Measurements from ENCODE around the gene CFLAR. TPM values are rescaled to one million over a fixed set of nuclear protein-coding genes. Genes with fewer than 3 reads are reported as not detected.

The CFLAR gene
- total RNA-seq, 2 donors from 2014 or later, result 90.1 to 126 TPM

GRCh38 chr2:201196003-201196402 lies 80.0 kb downstream of the CFLAR start:
- Histone ChIP-seq H3K4me3 (no peak overlapping the region), H3K27me3 (no peaks in the 10 kb centered on the region), H3K9ac (ENCODE audit: low read depth in 2 of 2, low read length in 2 of 2) (no peak overlapping the region), H3K9me3 (no peaks in the 10 kb centered on the region), H3K4me1 (peaks cover 3% of the 10 kb centered on the region), H3K27ac (no peak overlapping the region), H3K36me3 (peaks cover 8% of the 10 kb centered on the region)
- DNase-seq, result no peak
- TF ChIP-seq, protein P1, sequence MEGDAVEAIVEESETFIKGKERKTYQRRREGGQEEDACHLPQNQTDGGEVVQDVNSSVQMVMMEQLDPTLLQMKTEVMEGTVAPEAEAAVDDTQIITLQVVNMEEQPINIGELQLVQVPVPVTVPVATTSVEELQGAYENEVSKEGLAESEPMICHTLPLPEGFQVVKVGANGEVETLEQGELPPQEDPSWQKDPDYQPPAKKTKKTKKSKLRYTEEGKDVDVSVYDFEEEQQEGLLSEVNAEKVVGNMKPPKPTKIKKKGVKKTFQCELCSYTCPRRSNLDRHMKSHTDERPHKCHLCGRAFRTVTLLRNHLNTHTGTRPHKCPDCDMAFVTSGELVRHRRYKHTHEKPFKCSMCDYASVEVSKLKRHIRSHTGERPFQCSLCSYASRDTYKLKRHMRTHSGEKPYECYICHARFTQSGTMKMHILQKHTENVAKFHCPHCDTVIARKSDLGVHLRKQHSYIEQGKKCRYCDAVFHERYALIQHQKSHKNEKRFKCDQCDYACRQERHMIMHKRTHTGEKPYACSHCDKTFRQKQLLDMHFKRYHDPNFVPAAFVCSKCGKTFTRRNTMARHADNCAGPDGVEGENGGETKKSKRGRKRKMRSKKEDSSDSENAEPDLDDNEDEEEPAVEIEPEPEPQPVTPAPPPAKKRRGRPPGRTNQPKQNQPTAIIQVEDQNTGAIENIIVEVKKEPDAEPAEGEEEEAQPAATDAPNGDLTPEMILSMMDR (IDR thresholded peaks at IDR 0.05), result no peak
- intact Hi-C loops (cut with DNase I), result no loop called here

- no peak overlapping the region for H3K4me3 ChIP-seq
- intact Hi-C loops (cut with DNase I), result no loop called here
- TF ChIP-seq, protein P1 (IDR thresholded peaks at IDR 0.05), result no peak
- H3K27me3 ChIP-seq, result no peaks in the 10 kb centered on the region
- DNase-seq, result no peak
- no peak overlapping the region for H3K27ac ChIP-seq
- peaks cover 4% of the 10 kb centered on the region for H3K36me3 ChIP-seq
- H3K4me1 ChIP-seq, result peaks cover 3% of the 10 kb centered on the region
- no peak overlapping the region for H3K9ac ChIP-seq (ENCODE audit: low read depth in 2 of 2, low read length in 2 of 2)
- H3K9me3 ChIP-seq, result no peaks in the 10 kb centered on the region
Measured at GRCh38 chr2:201196803-201197202, 80.8 kb downstream of the CFLAR start.

DNA sequence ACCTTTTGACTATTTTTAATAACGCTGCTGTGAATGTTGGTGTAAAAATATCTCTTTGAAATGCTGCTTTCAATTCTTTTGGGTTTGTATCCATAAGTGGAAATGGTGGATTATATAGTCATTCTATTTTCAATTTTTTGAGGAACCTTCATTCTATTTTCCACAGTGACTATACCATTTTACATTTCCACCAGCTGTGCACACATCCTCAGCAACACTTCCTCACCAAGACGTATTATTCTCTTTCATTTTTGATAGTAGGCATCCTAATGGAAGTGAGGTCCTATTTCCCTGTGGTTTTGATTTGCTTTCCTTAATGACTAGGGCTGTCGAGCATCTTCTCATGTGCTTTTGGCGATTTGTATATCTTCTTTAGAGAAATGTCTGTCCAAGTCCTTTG lies 81.8 kb downstream of the CFLAR start:
- intact Hi-C loops (cut with DNase I), result no loop called here
- Histone ChIP-seq H3K9ac (ENCODE audit: low read depth in 2 of 2, low read length in 2 of 2) (no peak overlapping the region), H3K36me3 (no peaks in the 10 kb centered on the region), H3K9me3 (no peaks in the 10 kb centered on the region), H3K27ac (no peak overlapping the region), H3K27me3 (no peaks in the 10 kb centered on the region), H3K4me1 (peaks cover 3% of the 10 kb centered on the region), H3K4me3 (no peak overlapping the region)
- TF ChIP-seq, protein P1 (IDR thresholded peaks at IDR 0.05), result no peak
- no peak for DNase-seq

- TF ChIP-seq, protein P1 (IDR thresholded peaks at IDR 0.05), result no peak
- DNase-seq, result no peak
- H3K4me3 ChIP-seq, result no peak overlapping the region
- H3K36me3 ChIP-seq, result no peaks in the 10 kb centered on the region
- intact Hi-C loops (cut with DNase I), result no loop called here
- no peak overlapping the region for H3K9ac ChIP-seq (ENCODE audit: low read depth in 2 of 2, low read length in 2 of 2)
- H3K9me3 ChIP-seq, result no peaks in the 10 kb centered on the region
- no peak overlapping the region for H3K27ac ChIP-seq
- no peaks in the 10 kb centered on the region for H3K27me3 ChIP-seq
- no peaks in the 10 kb centered on the region for H3K4me1 ChIP-seq
Measured at GRCh38 chr2:201199847-201200246, 83.9 kb downstream of the CFLAR start.

DNA sequence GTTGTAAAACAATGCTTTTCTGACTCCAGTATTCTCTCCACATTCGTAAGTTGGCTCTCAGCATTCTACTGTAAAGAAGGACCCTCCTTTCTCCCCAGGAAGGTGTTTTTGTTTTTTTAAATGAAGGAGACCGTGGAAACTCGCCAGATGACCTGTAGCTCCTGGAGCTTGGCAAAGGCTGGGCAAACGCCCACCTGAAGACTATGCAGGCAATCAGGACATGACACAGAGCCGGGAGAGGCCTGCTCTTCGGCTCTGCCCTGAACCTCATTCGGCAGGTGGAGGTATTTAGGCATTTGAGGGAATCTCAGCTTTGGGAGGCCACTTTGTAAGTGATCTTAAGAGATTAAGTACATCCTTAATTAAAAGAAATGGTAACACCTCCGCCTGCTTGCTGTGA lies 84.4 kb downstream of the CFLAR start:
- Histone ChIP-seq H3K4me3 (no peak overlapping the region), H3K9ac (ENCODE audit: low read depth in 2 of 2, low read length in 2 of 2) (no peak overlapping the region), H3K27ac (no peak overlapping the region), H3K36me3 (no peaks in the 10 kb centered on the region), H3K4me1 (no peaks in the 10 kb centered on the region), H3K9me3 (no peaks in the 10 kb centered on the region), H3K27me3 (no peaks in the 10 kb centered on the region)
- TF ChIP-seq, protein P1 (IDR thresholded peaks at IDR 0.05), result no peak
- no peak for DNase-seq
- intact Hi-C loops (cut with DNase I), result no loop called here

- no peak for DNase-seq
- Histone ChIP-seq H3K4me3 (no peak overlapping the region), H3K9ac (ENCODE audit: low read depth in 2 of 2, low read length in 2 of 2) (no peak overlapping the region), H3K27ac (no peak overlapping the region), H3K27me3 (no peaks in the 10 kb centered on the region), H3K36me3 (no peaks in the 10 kb centered on the region), H3K4me1 (no peaks in the 10 kb centered on the region), H3K9me3 (no peaks in the 10 kb centered on the region)
- TF ChIP-seq, protein P1 (IDR thresholded peaks at IDR 0.05), result no peak
- intact Hi-C loops (cut with DNase I), result no loop called here
Measured at GRCh38 chr2:201201371-201201770, 85.4 kb downstream of the CFLAR start.

Data from colonic mucosa (tissue), 4 donors.